ENCODE results near the gene VIP.

GRCh38 chr6:152720974-152721373, 29.6 kb upstream of the VIP start:
- no peak for TF ChIP-seq CTCF (IDR thresholded peaks at IDR 0.05)
- TF ChIP-seq, protein P1, sequence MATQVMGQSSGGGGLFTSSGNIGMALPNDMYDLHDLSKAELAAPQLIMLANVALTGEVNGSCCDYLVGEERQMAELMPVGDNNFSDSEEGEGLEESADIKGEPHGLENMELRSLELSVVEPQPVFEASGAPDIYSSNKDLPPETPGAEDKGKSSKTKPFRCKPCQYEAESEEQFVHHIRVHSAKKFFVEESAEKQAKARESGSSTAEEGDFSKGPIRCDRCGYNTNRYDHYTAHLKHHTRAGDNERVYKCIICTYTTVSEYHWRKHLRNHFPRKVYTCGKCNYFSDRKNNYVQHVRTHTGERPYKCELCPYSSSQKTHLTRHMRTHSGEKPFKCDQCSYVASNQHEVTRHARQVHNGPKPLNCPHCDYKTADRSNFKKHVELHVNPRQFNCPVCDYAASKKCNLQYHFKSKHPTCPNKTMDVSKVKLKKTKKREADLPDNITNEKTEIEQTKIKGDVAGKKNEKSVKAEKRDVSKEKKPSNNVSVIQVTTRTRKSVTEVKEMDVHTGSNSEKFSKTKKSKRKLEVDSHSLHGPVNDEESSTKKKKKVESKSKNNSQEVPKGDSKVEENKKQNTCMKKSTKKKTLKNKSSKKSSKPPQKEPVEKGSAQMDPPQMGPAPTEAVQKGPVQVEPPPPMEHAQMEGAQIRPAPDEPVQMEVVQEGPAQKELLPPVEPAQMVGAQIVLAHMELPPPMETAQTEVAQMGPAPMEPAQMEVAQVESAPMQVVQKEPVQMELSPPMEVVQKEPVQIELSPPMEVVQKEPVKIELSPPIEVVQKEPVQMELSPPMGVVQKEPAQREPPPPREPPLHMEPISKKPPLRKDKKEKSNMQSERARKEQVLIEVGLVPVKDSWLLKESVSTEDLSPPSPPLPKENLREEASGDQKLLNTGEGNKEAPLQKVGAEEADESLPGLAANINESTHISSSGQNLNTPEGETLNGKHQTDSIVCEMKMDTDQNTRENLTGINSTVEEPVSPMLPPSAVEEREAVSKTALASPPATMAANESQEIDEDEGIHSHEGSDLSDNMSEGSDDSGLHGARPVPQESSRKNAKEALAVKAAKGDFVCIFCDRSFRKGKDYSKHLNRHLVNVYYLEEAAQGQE (IDR thresholded peaks at IDR 0.05; ENCODE audit: insufficient read depth in 1 of 2, low read depth in 2 of 2, low read length in 1 of 2) = no peak
- no peak for TF ChIP-seq POLR2AphosphoS5 (IDR thresholded peaks at IDR 0.05; ENCODE audit: low read depth, low read length)
- no peak for TF ChIP-seq SIN3A (IDR thresholded peaks at IDR 0.05; ENCODE audit: borderline replicate concordance, insufficient read depth, low read depth, low read length)
